PC-3 (cell line): Measurements from ENCODE around the gene TIMM44. TPM values are rescaled to one million over a fixed set of nuclear protein-coding genes. Genes with fewer than 3 reads are reported as not detected.
A peak's percentile ranks its signal among the peaks of the same experiment; 100 is the strongest.

ENCODE experiments used
- ATAC-seq: fragments of 200-7000 bp; cut with Tn5 transposase; 2 replicates; pipeline ENCODE4 v1.9.1; 2020; ENCODE audit warnings: mild to moderate bottlenecking, moderate library complexity
- BruUV-seq: library from RNA; stranded (reverse); fragments of 400-500 nt; replicated peaks from 2 replicates; lab custom pipeline; 2021; lab: Mats Ljungman, UMichigan
- CTCF ChIA-PET: fragments of 300-600 bp; sonication (Branson Sonifier 250); formaldehyde crosslinking; loops from one replicate; lab custom pipeline; 2022; ENCODE audit warnings: antibody characterized with exemption; lab: Charles Lee
- POLR2A ChIA-PET: fragments of 300-600 bp; sonication (Branson Sonifier 250); formaldehyde crosslinking; loops from one replicate; lab custom pipeline; 2022; ENCODE audit warnings: antibody characterized with exemption; ENCODE audit not compliant: unreplicated experiment; lab: Charles Lee
- DNase-seq: peaks from one replicate; pipeline ENCODE4 v3.0.0-alpha.2; 2015
- H2AFZ ChIP-seq: fragments of 300-600 bp; sonication (generic); 2 replicates; pipeline ENCODE4 v1.6.0; 2016; ENCODE audit warnings: antibody characterized with exemption, low read length
- H3F3A ChIP-seq: fragments of 300-600 bp; sonication (generic); one replicate; pipeline ENCODE4 v1.6.0; 2017; ENCODE audit warnings: antibody characterized with exemption, low read length, control low read depth, mild to moderate bottlenecking; ENCODE audit not compliant: unreplicated experiment
- H3K27ac ChIP-seq: fragments of 300-600 bp; sonication (generic); 2 replicates; pipeline ENCODE4 v1.5.1; 2016; ENCODE audit warnings: mild to moderate bottlenecking, low read length
- H3K27me3 ChIP-seq: fragments of 300-600 bp; sonication (generic); 2 replicates; pipeline ENCODE4 v1.6.1; 2016; ENCODE audit warnings: low read length, mixed read lengths
- H3K36me3 ChIP-seq: fragments of 300-600 bp; sonication (generic); 2 replicates; pipeline ENCODE4 v1.6.1; 2016; ENCODE audit warnings: low read depth, mixed run types, low read length, mixed read lengths
- H3K4me1 ChIP-seq: fragments of 300-600 bp; sonication (generic); 2 replicates; pipeline ENCODE4 v1.5.1; 2016; ENCODE audit warnings: low read length; ENCODE audit not compliant: insufficient read depth
- H3K4me2 ChIP-seq: fragments of 300-600 bp; sonication (generic); 2 replicates; pipeline ENCODE4 v1.6.0; 2016; ENCODE audit warnings: low read length
- H3K4me3 ChIP-seq: fragments of 300-600 bp; sonication (generic); 2 replicates; pipeline ENCODE4 v1.5.1; 2016; ENCODE audit warnings: mild to moderate bottlenecking, low read length, mixed read lengths
- H3K79me2 ChIP-seq: fragments of 300-600 bp; sonication (generic); 2 replicates; pipeline ENCODE4 v1.6.1; 2017; ENCODE audit warnings: low read length, mixed read lengths
- H3K9ac ChIP-seq: fragments of 300-600 bp; sonication (generic); 2 replicates; pipeline ENCODE4 v1.6.0; 2016; ENCODE audit warnings: mild to moderate bottlenecking, low read length
- H3K9me2 ChIP-seq: fragments of 300-600 bp; sonication (generic); replicated peaks from 2 replicates; pipeline ENCODE4 v1.6.1; 2016; ENCODE audit warnings: mixed run types, low read length, mixed read lengths
- H3K9me3 ChIP-seq: fragments of 300-600 bp; sonication (generic); 2 replicates; pipeline ENCODE4 v1.6.1; 2016; ENCODE audit warnings: low read length, mixed read lengths
- H4K20me1 ChIP-seq: fragments of 300-600 bp; sonication (generic); 2 replicates; pipeline ENCODE4 v1.6.1; 2016; ENCODE audit warnings: low read length, mixed read lengths
- CTCF ChIP-seq: fragments of 300-600 bp; sonication (generic); conservative IDR thresholded peaks from 2 replicates; pipeline ENCODE4 v1.5.1; 2017; ENCODE audit warnings: antibody characterized with exemption, low read depth, mild to moderate bottlenecking, low read length
- EZH2 ChIP-seq: fragments of 300-600 bp; sonication (generic); IDR thresholded peaks from one replicate; pipeline ENCODE4 v1.6.1; 2017; ENCODE audit warnings: antibody characterized with exemption, mild to moderate bottlenecking, low read length; ENCODE audit not compliant: unreplicated experiment
- EZH2phosphoT487 ChIP-seq: fragments of 300-600 bp; sonication (generic); IDR thresholded peaks from 2 replicates; pipeline ENCODE4 v1.6.1; 2018; ENCODE audit warnings: mild to moderate bottlenecking, antibody characterized with exemption, low read length, borderline replicate concordance
- intact Hi-C: fragments of 100-400 bp; cut with micrococcal nuclease; formaldehyde crosslinking; loops from 2 replicates; pipeline ENCODE4 v1.9.0; 2023
- total RNA-seq: library from RNA; depleted of rRNA; stranded (reverse); fragments of >200 nt; gene quantifications from 2 replicates; pipeline ENCODE4 v1.2.3, GENCODE V29; 2014

Gene TIMM44
- total RNA-seq, 1 experiment from 2014 or later, result 191 TPM

- H3F3A ChIP-seq, result no peaks in the 10 kb centered on the region
- peaks cover 20% of the 10 kb centered on the region for H3K36me3 ChIP-seq
- ATAC-seq (no peak), DNase-seq (no peak)
- no peak overlapping the region for H3K9ac ChIP-seq
- BruUV-seq, result no TSS peak
- H3K79me2 ChIP-seq, result peaks cover 40% of the 10 kb centered on the region
- H3K9me3 ChIP-seq, result no peaks in the 10 kb centered on the region
- H3K4me1 ChIP-seq, result peaks cover 9% of the 10 kb centered on the region
- intact Hi-C loops, result no loop called here
- 0 out of 2 replicates have a peak, but pooled peaks cover 3% of the 10 kb centered on the region for H4K20me1 ChIP-seq
- no peak overlapping the region for H2AFZ ChIP-seq
- CTCF ChIA-PET, result no interaction called here
- H3K4me3 ChIP-seq, result no peak overlapping the region
- H3K9me2 ChIP-seq, result no peaks in the 10 kb centered on the region
- H3K4me2 ChIP-seq, result no peak overlapping the region
- POLR2A ChIA-PET, result no interaction called here
- H3K27ac ChIP-seq, result no peak overlapping the region
- no peaks in the 10 kb centered on the region for H3K27me3 ChIP-seq
- TF ChIP-seq EZH2phosphoT487 (no peak), EZH2 (no peak), CTCF (no peak)
Measured at GRCh38 chr19:7909471-7910067, 33.9 kb downstream of the TIMM44 start.

DNA sequence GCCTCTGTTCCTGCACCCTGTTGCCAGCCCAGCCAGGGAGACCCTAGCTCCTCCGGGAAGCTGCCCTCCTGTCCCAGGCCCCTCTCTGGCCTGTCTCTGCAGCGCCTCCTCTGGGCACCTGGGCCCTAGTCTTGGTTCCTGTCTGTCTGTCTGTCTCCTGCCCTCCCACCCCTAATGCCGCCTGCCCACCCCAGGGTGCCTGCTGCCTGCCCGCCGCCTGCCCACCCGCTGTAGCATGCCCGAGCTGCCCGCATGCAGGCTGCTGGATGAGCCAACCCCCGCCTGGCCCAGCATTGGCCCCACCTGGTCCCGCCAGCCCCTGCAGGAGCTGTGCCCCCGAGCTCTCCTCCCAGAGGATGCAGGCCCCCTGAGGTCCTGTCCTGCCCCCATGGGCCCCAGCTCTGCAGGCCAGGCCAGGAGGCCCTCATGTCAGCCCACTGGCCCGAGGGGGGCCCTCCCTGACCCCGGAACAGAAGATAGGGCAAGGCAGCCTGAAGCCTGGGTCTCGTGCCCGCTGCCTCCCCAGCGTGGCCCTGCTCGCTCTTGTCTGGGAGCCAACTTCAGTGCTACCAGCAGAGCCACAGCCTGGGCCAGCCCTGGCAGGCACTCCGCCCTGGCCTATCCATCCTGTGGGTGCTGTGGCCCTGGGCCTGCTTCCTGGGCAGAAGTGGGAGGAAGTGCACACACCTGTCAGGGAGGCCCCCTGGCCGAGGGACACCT is 34.6 kb downstream of the TIMM44 start:
- H3K4me3 ChIP-seq, result no peak overlapping the region
- no TSS peak for BruUV-seq
- ATAC-seq, result no peak
- H3K79me2 ChIP-seq, result peaks cover 46% of the 10 kb centered on the region
- no peak for DNase-seq
- peaks cover 20% of the 10 kb centered on the region for H3K36me3 ChIP-seq
- no peak overlapping the region for H3K27ac ChIP-seq
- no peak overlapping the region for H2AFZ ChIP-seq
- H3F3A ChIP-seq, result no peaks in the 10 kb centered on the region
- peaks cover 10% of the 10 kb centered on the region for H3K4me1 ChIP-seq
- ChIA-PET POLR2A (no interaction called here), CTCF (no interaction called here)
- H3K9me2 ChIP-seq, result no peaks in the 10 kb centered on the region
- no peak overlapping the region for H3K9ac ChIP-seq
- TF ChIP-seq CTCF (peak; percentile 21; the same call in 1 of the 2 replicates), EZH2phosphoT487 (no peak)
- 0 out of 2 replicates have a peak, but pooled peaks cover 3% of the 10 kb centered on the region for H4K20me1 ChIP-seq
- H3K27me3 ChIP-seq, result no peaks in the 10 kb centered on the region
- H3K4me2 ChIP-seq, result no peak overlapping the region
- H3K9me3 ChIP-seq, result no peaks in the 10 kb centered on the region
- intact Hi-C loops, result no loop called here
